LNCAP (cell line): ENCODE measurements around the gene BLM.

ENCODE experiments used
- CTCF ChIP-seq: fragments of 450-650 bp; IDR thresholded peaks from 2 replicates; pipeline ENCODE4 v1.5.1; 2017; ENCODE audit warnings: mild to moderate bottlenecking

Gene BLM

GRCh38 chr15:90790057-90790456 is 72.9 kb downstream of the BLM start:
- TF ChIP-seq CTCF, result no peak

GRCh38 chr15:90790561-90790960 is 73.4 kb downstream of the BLM start:
- TF ChIP-seq CTCF, result no peak

GRCh38 chr15:90794538-90794937 is 77.4 kb downstream of the BLM start:
- TF ChIP-seq CTCF, result no peak

GRCh38 chr15:90799639-90800170 is 82.6 kb downstream of the BLM start:
- TF ChIP-seq CTCF, result no peak

- no peak for TF ChIP-seq CTCF
These were observed 84.7 kb downstream of the BLM start for GRCh38 chr15:90801803-90802202.

- no peak for TF ChIP-seq CTCF
These were observed 90.1 kb downstream of the BLM start for GRCh38 chr15:90807074-90807785.

GRCh38 chr15:90807786-90808086 is 90.6 kb downstream of the BLM start:
- no peak for TF ChIP-seq CTCF
